ENCODE results near the gene CLVS2. TPM values are rescaled to one million over a fixed set of nuclear protein-coding genes. Genes with fewer than 3 reads are reported as not detected.

CLVS2 gene
- total and polyA plus RNA-seq, 9 donors: under 0.01 to 0.08 TPM; not detected in 7

DNA sequence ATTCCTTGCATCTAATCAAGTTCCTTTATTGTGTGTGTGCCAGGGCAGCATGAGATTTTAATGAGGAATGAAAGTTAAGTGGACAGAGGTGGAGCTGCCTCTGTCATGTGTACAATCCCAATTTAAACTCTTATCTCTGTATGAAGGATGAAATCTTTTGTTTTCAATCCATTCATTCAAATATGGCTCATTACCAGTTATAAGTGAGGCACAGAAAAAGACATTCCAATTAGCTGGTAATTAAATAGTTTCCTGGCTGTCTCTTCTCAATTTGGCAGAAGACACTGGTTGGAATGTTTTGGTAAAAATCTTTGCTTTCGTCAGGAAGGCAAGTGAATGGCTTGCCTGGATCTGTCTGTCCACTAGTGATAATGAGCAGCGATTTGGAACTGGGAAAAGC lies 46.4 kb downstream of the CLVS2 start:
- Histone ChIP-seq H3K9me3 (no peaks in the 10 kb centered on the region), H3K4me3 (no peak overlapping the region), H3K36me3 (no peaks in the 10 kb centered on the region), H3K4me1 (ENCODE audit: insufficient read depth) (no peaks in the 10 kb centered on the region), H3K27ac (no peak overlapping the region), H3K27me3 (no peaks in the 10 kb centered on the region)
- intact Hi-C loops (cut with DNase I): no loop called here
- no peak for TF ChIP-seq POLR2A (IDR thresholded peaks at IDR 0.05)
- no peak for TF ChIP-seq CTCF (IDR thresholded peaks at IDR 0.05)
- TF ChIP-seq EP300 (IDR thresholded peaks at IDR 0.05): no peak
- no peak for DNase-seq
- 17 to 31% (median 20%) methylated on average over 2 of the region's 2 CpGs for WGBS, 3 donors

GRCh38 chr6:123044341-123044860 lies 48.4 kb downstream of the CLVS2 start:
- Histone ChIP-seq H3K36me3 (no peaks in the 10 kb centered on the region), H3K4me1 (ENCODE audit: insufficient read depth) (no peaks in the 10 kb centered on the region), H3K4me3 (no peak overlapping the region), H3K9me3 (no peaks in the 10 kb centered on the region), H3K27me3 (no peaks in the 10 kb centered on the region), H3K27ac (no peak overlapping the region)
- intact Hi-C loops (cut with DNase I): no loop called here
- no peak for DNase-seq
- TF ChIP-seq EP300 (IDR thresholded peaks at IDR 0.05) (no peak), CTCF (IDR thresholded peaks at IDR 0.05) (no peak), POLR2A (IDR thresholded peaks at IDR 0.05) (no peak)
- 58 to 68% (median 67%) methylated on average over 3 of the region's 3 CpGs for WGBS, 3 donors

DNA sequence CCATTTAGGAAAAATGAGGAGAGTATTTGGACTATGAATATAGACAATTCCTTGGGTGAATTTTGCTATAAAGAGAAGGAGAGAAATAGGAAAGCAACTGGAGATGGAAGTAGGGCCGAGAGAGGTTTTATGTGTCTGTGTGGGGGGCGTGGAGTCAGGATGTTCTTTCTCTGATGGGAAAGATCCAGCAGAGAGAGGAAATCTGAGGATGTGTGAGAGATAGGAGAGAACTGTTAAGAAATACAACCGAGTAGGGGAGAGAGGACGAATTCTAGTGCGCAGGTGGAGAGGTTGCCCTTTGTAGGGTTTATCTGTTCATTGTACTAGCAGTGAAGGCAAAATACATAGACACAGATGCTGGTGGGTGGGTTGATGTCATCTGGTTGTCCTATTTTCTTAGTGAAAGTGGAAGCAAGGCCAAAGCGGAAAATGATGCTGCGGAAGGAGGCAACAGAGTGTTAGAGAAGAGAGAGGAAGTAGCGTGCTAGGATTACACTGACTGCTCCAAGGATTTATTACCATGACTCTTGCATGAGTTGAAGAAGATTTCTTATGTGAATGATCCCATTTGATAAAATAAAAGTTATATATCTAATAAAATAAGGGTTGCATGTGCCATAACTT lies 57.7 kb downstream of the CLVS2 start:
- Histone ChIP-seq H3K27me3 (no peaks in the 10 kb centered on the region), H3K27ac (no peak overlapping the region), H3K9me3 (no peaks in the 10 kb centered on the region), H3K36me3 (no peaks in the 10 kb centered on the region), H3K4me1 (ENCODE audit: insufficient read depth) (no peaks in the 10 kb centered on the region), H3K4me3 (no peak overlapping the region)
- no peak for DNase-seq
- WGBS, 3 donors: 65 to 66% (median 65%) methylated on average over 8 of the region's 8 CpGs
- intact Hi-C loops (cut with DNase I): no loop called here
- TF ChIP-seq EP300 (IDR thresholded peaks at IDR 0.05) (no peak), POLR2A (IDR thresholded peaks at IDR 0.05) (no peak), CTCF (IDR thresholded peaks at IDR 0.05) (no peak)

DNA sequence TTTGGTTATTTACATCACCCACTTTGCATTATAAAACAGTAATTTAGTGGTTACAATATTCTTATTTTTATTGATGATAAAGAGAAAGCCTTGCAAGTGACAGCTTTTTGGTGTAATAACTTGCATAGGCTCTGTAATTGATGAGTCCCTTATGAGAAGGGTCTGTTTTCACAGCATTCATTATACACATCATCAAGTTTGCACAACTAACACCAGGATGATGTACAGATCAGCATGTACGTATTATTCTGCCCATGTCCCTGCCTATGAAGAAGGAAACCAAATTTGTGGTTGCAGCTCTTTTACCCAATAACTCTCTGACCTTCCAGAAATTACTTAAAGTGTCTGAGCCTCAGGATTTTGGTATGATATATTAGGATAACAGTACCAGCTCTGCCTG lies 59.2 kb downstream of the CLVS2 start:
- Histone ChIP-seq H3K36me3 (no peaks in the 10 kb centered on the region), H3K27ac (no peak overlapping the region), H3K4me1 (ENCODE audit: insufficient read depth) (no peaks in the 10 kb centered on the region), H3K27me3 (no peaks in the 10 kb centered on the region), H3K4me3 (no peak overlapping the region), H3K9me3 (no peaks in the 10 kb centered on the region)
- TF ChIP-seq POLR2A (IDR thresholded peaks at IDR 0.05): no peak
- no peak for TF ChIP-seq CTCF (IDR thresholded peaks at IDR 0.05)
- no peak for TF ChIP-seq EP300 (IDR thresholded peaks at IDR 0.05)
- 30 to 79% (median 45%) methylated on average over 1 of the region's 1 CpG for WGBS, 3 donors
- intact Hi-C loops (cut with DNase I): no loop called here
- DNase-seq: no peak
